HEK293T (cell line): ENCODE results near the gene CAMK1D.

ENCODE experiments used
- CTCF ChIA-PET: fragments of 350-600 bp; formaldehyde crosslinking; extraction: SDS; loops from one replicate; lab custom pipeline; 2021; ENCODE audit warnings: antibody characterized with exemption, inconsistent platforms; lab: Yijun Ruan, JAX
- POLR2A ChIA-PET: fragments of 350-600 bp; formaldehyde crosslinking; extraction: SDS; loops from one replicate; lab custom pipeline; 2020; ENCODE audit warnings: antibody characterized with exemption, inconsistent platforms; lab: Yijun Ruan, JAX
- DNase-seq: peaks from one replicate; pipeline ENCODE4 v3.0.0; 2012; ENCODE audit warnings: mixed read lengths; ENCODE audit errors: extremely low spot score
- ARNT ChIP-seq: fragments of 450-650 bp; IDR thresholded peaks from 2 replicates; pipeline ENCODE4 v1.6.1; 2017; ENCODE audit warnings: mild to moderate bottlenecking
- BHLHE40 ChIP-seq: fragments of 450-650 bp; IDR thresholded peaks from 2 replicates; pipeline ENCODE4 v1.6.1; 2016; ENCODE audit warnings: mild to moderate bottlenecking, moderate library complexity, borderline replicate concordance
- CTBP1 ChIP-seq: fragments of 450-650 bp; IDR thresholded peaks from 2 replicates; pipeline ENCODE4 v1.6.1; 2016; ENCODE audit warnings: borderline replicate concordance
- ELF4 ChIP-seq: fragments of 450-650 bp; IDR thresholded peaks from 2 replicates; pipeline ENCODE4 v1.6.1; 2017; ENCODE audit warnings: antibody characterized with exemption
- FOXA1 ChIP-seq: fragments of 450-650 bp; IDR thresholded peaks from 2 replicates; pipeline ENCODE4 v1.6.1; 2016; ENCODE audit warnings: mild to moderate bottlenecking
- FOXK2 ChIP-seq: fragments of 450-650 bp; IDR thresholded peaks from 2 replicates; pipeline ENCODE4 v1.6.1; 2016; ENCODE audit warnings: mild to moderate bottlenecking
- FOXM1 ChIP-seq: fragments of 450-650 bp; IDR thresholded peaks from 2 replicates; pipeline ENCODE4 v1.6.1; 2017; ENCODE audit warnings: mild to moderate bottlenecking, borderline replicate concordance
- HDGF ChIP-seq: fragments of 450-650 bp; IDR thresholded peaks from 2 replicates; pipeline ENCODE4 v1.6.1; 2017; ENCODE audit warnings: antibody characterized with exemption, borderline replicate concordance
- L3MBTL2 ChIP-seq: fragments of 450-650 bp; conservative IDR thresholded peaks from 2 replicates; pipeline ENCODE4 v1.6.1; 2016; ENCODE audit warnings: mild to moderate bottlenecking
- LEF1 ChIP-seq: fragments of 450-650 bp; IDR thresholded peaks from 2 replicates; pipeline ENCODE4 v1.6.1; 2017; ENCODE audit warnings: mild to moderate bottlenecking, borderline replicate concordance
- NFRKB ChIP-seq: fragments of 450-650 bp; IDR thresholded peaks from 2 replicates; pipeline ENCODE4 v1.6.1; 2016; ENCODE audit warnings: mild to moderate bottlenecking, moderate library complexity
- SP1 ChIP-seq: fragments of 450-650 bp; IDR thresholded peaks from 2 replicates; pipeline ENCODE4 v1.6.1; 2017
- SUZ12 ChIP-seq: fragments of 450-650 bp; IDR thresholded peaks from 2 replicates; pipeline ENCODE4 v1.6.1; 2016; ENCODE audit warnings: mild to moderate bottlenecking
- TARDBP ChIP-seq: fragments of 450-650 bp; IDR thresholded peaks from 2 replicates; pipeline ENCODE4 v1.6.1; 2016
- ZNF384 ChIP-seq: fragments of 450-650 bp; IDR thresholded peaks from 2 replicates; pipeline ENCODE4 v1.6.1; 2016
- TF ChIP-seq, protein P1 (sequence below): fragments of 450-650 bp; IDR thresholded peaks from 2 replicates; pipeline ENCODE4 v1.6.1; 2016

CAMK1D gene

DNA sequence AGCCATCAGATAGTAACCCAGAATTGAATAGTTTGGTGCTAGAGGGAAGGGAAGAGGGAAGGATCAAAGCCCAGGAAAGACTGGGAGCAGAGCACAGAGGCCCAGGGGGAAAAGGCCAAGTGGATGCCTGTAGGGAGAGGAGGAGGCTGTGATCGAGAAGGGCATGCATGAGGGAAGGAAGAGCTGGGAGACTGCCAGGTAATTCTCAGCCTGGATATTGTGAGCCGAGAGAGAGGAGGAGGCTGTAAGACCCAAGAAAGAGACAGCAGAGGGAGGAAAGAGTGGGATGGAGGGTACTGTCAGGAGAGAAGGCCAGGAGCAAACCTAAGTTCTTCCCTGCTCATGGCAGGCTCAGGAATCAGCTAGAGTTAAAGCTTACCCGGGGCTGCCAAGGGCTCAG, 474.0 kb downstream of the CAMK1D start:
- no peak for TF ChIP-seq FOXK2
- no peak for TF ChIP-seq ZNF384
- TF ChIP-seq LEF1, result no peak
- no peak for TF ChIP-seq CTBP1
- no peak for TF ChIP-seq TARDBP
- TF ChIP-seq FOXM1, result no peak
- no peak for TF ChIP-seq SP1
- no peak for TF ChIP-seq L3MBTL2
- no peak for TF ChIP-seq BHLHE40
- DNase-seq, result no peak
- ChIA-PET POLR2A (no interaction called here), CTCF (no interaction called here)

DNA sequence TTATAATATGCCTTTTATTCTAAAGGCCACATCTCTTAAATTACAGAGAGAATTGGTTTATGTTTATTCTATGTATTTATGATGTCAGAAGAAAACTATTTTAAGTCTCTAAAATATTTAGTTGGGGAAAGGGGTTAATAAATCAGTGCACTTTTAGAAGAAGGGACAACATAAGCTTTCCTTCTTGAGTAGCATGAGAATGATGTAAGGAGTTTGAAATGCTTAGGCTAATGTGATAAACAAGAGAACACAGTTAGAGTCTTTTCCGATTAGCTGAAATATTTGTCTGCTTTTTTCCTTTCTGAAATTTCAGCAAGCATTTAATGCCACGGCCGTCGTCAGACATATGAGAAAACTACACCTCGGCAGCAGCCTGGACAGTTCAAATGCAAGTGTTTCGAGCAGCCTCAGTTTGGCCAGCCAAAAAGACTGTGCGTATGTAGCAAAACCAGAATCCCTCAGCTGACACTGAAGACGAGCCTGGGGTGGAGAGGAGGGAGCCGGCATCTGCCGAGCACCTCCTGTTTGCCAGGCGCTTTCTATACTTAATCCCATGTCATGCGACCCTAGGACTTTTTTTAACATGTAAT, 476.0 kb downstream of the CAMK1D start:
- ChIA-PET POLR2A (no interaction called here), CTCF (interaction anchor here (0.5 to 0.6 kb wide), 2 partner anchors 47 to 251 kb away, joined by 3 to 4 read pairs; no protein-coding TSS in a partner anchor)
- DNase-seq, result no peak
- TF ChIP-seq ARNT (no peak), FOXM1 (no peak), SUZ12 (no peak), ELF4 (no peak), ZNF384 (no peak)

DNA sequence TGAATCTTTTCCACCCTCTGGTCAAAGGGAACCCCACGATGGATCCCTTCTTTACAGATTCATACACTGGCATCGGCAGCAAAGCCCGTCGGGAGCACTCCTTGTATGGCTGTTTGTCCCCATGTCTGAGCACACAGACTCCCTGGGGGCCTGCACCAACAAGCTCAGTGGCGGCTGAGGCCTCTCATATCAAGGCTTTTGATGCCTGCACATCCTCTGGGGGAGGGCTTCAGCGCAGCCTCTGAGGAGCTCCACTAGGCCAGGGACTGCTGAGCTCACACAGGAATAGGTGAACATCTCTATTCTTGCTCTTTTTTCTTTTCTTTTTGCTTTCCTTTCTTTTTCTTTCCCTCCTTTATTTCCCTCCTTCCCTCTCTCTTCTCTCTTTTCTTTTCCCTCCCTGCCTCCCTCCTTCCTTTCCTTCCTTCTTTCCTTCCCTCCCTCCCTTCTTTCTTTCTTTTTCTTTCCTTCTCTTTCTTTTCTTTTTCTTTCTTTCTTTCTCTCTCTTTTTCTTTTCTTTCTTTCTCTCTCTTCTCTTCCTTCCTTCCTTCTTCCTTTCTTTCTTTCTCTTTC, 477.5 kb downstream of the CAMK1D start:
- no peak for DNase-seq
- ChIA-PET POLR2A (no interaction called here), CTCF (no interaction called here)
- TF ChIP-seq ELF4 (no peak), FOXK2 (no peak), NFRKB (no peak), ZNF384 (no peak), L3MBTL2 (no peak), HDGF (no peak)
- TF ChIP-seq, protein P1, sequence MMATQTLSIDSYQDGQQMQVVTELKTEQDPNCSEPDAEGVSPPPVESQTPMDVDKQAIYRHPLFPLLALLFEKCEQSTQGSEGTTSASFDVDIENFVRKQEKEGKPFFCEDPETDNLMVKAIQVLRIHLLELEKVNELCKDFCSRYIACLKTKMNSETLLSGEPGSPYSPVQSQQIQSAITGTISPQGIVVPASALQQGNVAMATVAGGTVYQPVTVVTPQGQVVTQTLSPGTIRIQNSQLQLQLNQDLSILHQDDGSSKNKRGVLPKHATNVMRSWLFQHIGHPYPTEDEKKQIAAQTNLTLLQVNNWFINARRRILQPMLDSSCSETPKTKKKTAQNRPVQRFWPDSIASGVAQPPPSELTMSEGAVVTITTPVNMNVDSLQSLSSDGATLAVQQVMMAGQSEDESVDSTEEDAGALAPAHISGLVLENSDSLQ, result no peak

- ChIA-PET CTCF (no interaction called here), POLR2A (no interaction called here)
- no peak for TF ChIP-seq BHLHE40
- TF ChIP-seq ELF4, result no peak
- TF ChIP-seq, protein P1, result no peak
- no peak for TF ChIP-seq LEF1
- no peak for TF ChIP-seq ARNT
- no peak for TF ChIP-seq SUZ12
- no peak for TF ChIP-seq L3MBTL2
- TF ChIP-seq HDGF, result no peak
- no peak for TF ChIP-seq TARDBP
- no peak for TF ChIP-seq FOXM1
- no peak for TF ChIP-seq CTBP1
- no peak for TF ChIP-seq ZNF384
- TF ChIP-seq FOXK2, result no peak
- no peak for TF ChIP-seq NFRKB
Observed at GRCh38 chr10:12828736-12829135, 479.4 kb downstream of the CAMK1D start.

DNA sequence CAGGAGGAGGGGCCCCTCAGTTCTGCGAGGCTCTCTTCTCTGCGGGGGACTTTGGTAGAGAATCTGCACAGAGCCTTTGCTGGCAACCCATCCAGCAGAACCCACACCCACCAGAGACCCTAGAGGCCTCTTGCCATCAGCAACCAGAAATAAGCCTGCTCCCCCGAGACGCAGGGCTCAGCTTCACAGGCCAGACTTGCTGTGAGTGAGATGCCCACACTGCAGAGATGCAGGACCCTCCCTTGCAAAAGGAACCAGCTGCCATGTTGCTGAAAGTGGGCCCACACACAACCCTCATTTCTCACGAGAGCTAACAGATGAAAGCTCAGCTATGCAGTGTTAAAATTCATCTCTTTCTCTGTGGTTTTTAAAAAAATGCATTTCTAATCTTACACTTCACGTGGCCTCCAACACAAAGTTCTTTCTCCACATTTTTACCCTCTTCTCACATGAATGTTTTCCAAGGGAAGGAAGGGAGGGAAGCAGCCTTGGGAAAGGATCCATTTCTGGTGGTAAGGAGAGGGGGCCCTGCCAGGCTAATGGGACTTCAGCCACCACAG, 480.6 kb downstream of the CAMK1D start:
- POLR2A ChIA-PET, result no interaction called here
- TF ChIP-seq SUZ12 (no peak), SP1 (no peak), NFRKB (no peak), FOXK2 (no peak)
- CTCF ChIA-PET, result no interaction called here
- DNase-seq, result no peak

More at GRCh38 chr10:12828736-12829135, 479.4 kb downstream of the CAMK1D start:
- no peak for DNase-seq

- CTCF ChIA-PET, result no interaction called here
- no peak for DNase-seq
- POLR2A ChIA-PET, result no interaction called here
- TF ChIP-seq SUZ12 (no peak), TARDBP (no peak), LEF1 (no peak), SP1 (no peak), FOXA1 (no peak), L3MBTL2 (no peak), ARNT (no peak), BHLHE40 (no peak), FOXM1 (no peak), FOXK2 (no peak), CTBP1 (no peak), NFRKB (no peak), HDGF (no peak), ELF4 (no peak), ZNF384 (no peak)
- TF ChIP-seq, protein P1, result no peak
Observed at GRCh38 chr10:12832096-12832495, 482.7 kb downstream of the CAMK1D start.
